Measurements from ENCODE around the gene HNRNPF.

The HNRNPF gene

DNA sequence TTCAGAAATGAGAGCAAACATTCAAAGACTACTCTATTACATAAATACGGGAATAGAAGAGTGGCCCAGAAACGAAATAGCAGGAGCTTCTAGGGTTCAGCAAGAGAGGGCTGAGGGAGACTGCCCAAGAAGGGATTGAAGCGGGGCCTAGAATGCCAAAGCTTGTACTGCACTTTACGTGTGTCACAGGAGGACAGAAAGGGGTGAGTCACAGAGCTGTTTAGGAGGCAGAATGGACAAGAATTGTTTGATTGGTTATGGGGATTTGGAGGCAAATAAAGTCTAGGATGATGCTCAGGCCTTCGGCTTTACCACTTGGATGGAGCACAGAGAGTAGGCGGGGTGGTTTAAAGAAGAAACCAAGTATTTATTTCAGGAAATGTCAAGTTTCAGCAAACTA, 48.9 kb downstream of the HNRNPF start:
- TF ChIP-seq, protein P1, sequence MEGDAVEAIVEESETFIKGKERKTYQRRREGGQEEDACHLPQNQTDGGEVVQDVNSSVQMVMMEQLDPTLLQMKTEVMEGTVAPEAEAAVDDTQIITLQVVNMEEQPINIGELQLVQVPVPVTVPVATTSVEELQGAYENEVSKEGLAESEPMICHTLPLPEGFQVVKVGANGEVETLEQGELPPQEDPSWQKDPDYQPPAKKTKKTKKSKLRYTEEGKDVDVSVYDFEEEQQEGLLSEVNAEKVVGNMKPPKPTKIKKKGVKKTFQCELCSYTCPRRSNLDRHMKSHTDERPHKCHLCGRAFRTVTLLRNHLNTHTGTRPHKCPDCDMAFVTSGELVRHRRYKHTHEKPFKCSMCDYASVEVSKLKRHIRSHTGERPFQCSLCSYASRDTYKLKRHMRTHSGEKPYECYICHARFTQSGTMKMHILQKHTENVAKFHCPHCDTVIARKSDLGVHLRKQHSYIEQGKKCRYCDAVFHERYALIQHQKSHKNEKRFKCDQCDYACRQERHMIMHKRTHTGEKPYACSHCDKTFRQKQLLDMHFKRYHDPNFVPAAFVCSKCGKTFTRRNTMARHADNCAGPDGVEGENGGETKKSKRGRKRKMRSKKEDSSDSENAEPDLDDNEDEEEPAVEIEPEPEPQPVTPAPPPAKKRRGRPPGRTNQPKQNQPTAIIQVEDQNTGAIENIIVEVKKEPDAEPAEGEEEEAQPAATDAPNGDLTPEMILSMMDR (IDR thresholded peaks at IDR 0.05; ENCODE audit: low read depth, low read length), result no peak
- H3K4me3 ChIP-seq (ENCODE audit: low read depth, low read length), result no peak overlapping the region
- DNase-seq (ENCODE audit: low read depth, low spot score), result no peak
- in situ Hi-C loops (cut with HindIII; ENCODE audit: low sequenced_read_pairs), result no loop called here

DNA sequence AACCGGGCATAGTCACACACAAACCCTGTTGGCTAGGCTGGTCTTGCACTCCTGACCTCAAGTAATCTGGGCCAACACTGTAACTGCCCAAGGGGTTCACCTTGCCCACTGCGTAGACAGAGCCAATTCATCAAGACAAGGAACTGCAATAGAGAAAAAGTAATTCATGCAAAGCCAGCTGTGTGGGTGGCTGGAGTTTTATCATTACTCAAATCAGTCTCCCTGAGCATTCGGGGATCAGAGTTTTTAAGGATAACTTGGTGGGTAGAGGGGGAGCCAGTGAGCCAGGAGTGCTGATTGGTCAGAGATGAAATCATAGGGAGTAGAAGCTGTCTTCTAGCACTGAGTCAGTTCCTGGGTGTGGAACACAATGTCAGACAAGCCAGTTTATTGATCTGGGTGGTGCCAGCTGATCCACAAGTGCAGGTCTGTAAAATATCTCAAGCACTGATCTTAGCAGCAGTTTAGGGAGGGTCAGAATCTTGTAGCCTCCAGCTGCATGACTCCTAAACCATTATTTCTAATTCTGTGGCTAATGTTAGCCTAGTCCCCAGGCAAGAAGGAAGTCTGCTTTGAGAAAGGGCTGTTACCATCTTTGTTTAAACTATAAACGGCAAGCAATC, 53.1 kb downstream of the HNRNPF start:
- TF ChIP-seq, protein P1 (IDR thresholded peaks at IDR 0.05; ENCODE audit: low read depth, low read length), result no peak
- no peak for DNase-seq (ENCODE audit: low read depth, low spot score)
- H3K4me3 ChIP-seq (ENCODE audit: low read depth, low read length), result no peak overlapping the region
- in situ Hi-C loops (cut with HindIII; ENCODE audit: low sequenced_read_pairs), result no loop called here

DNA sequence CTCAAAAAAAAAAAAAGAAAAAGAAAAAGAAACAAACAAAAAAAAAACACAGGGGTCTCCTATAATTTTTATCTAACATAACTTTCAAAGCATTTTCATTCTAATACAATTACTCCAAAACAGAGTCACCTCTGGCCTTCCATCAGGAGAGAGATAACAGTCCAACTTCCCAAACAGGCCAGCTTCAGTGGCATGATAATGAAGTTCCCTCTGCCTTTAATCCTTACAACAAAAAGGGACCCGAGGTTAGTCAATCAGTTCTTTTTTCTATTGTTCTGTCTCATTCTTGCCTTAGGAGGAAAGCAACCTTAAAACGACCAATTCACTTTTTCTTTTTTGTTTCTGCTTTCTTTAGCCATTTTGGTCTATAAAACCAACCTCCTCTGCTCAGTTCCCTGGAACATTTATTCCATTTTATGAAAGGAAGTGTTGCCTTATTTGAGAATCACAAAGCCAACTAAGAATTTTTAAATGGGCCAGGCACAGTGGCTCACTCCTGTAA, 54.1 kb downstream of the HNRNPF start:
- TF ChIP-seq, protein P1 (IDR thresholded peaks at IDR 0.05; ENCODE audit: low read depth, low read length), result no peak
- in situ Hi-C loops (cut with HindIII; ENCODE audit: low sequenced_read_pairs), result no loop called here
- no peak for DNase-seq (ENCODE audit: low read depth, low spot score)
- H3K4me3 ChIP-seq (ENCODE audit: low read depth, low read length), result no peak overlapping the region

DNA sequence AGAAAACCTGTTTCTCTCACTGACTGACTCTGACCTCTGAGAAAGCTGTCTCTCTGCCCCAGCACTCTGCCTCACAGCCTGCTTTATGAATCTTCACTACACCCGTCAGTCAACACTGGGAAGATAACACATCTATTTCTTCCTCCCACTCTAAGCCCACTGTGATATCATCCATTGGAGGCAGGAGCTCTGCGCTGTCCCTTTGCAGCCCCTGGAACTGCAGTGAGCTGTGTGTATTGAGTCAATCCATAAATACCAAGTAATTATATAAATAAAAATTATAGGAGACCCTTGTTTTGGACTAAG, 54.7 kb downstream of the HNRNPF start:
- no peak for DNase-seq (ENCODE audit: low read depth, low spot score)
- H3K4me3 ChIP-seq (ENCODE audit: low read depth, low read length), result no peak overlapping the region
- TF ChIP-seq, protein P1 (IDR thresholded peaks at IDR 0.05; ENCODE audit: low read depth, low read length), result no peak
- in situ Hi-C loops (cut with HindIII; ENCODE audit: low sequenced_read_pairs), result no loop called here

DNA sequence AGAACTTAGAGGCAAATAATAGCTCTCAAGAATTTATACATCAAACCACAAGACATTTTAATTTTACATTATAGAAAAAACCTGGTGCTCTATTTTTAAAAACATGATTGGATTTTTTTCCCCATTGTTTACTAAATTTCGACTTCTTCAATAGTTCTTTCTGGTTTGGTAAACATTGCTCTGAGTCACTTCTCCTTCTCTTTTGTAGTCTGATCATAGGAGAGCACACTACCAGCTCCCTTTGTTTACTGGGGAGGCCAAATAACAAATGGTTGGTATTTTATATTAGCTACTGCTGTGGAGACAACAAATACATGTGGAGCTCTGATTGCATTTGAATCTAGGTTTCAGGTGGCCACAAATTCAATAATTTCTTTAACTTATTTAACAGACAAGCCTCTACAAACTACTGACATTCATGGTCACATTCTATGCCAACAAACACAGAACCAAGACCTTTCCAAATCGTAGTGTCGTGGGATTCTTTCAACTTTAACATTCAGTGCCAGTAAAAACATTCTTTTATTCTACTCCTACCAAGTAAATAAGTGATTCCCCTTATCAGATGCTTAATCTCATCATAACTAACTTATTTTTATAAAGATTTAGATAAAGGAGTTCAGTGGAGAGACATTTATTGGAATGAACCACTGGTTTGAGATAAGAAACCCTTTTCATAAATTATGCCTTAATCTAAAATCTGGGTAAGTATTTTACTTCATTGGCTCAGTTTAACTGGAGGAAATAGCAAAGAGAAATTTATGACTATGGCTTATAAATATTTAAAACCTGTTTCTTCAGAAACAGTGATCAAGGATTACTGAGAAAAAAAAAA, 55.3 kb downstream of the HNRNPF start:
- TF ChIP-seq, protein P1 (IDR thresholded peaks at IDR 0.05; ENCODE audit: low read depth, low read length), result no peak
- in situ Hi-C loops (cut with HindIII; ENCODE audit: low sequenced_read_pairs), result no loop called here
- H3K4me3 ChIP-seq (ENCODE audit: low read depth, low read length), result no peak overlapping the region
- DNase-seq (ENCODE audit: low read depth, low spot score), result no peak

DNA sequence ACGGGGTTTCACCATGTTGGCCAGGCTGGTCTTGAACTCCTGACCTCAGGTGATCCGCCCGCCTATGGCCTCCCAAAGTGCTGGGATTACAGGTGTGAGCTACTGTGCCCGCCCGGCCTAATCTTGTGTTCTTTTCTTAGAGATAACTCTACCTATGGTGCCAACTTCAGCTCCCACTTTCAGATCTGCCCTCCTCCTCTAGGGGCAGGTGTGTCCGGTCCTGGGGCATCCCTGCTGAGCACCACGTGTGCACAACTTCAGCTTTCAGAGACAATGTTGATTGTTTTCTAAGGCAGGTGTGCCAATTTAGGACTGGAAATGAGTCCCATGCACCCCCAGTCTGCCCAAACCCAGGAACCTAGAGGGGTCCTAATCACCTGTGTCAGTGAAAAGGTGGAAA, 56.0 kb downstream of the HNRNPF start:
- in situ Hi-C loops (cut with HindIII; ENCODE audit: low sequenced_read_pairs), result no loop called here
- DNase-seq (ENCODE audit: low read depth, low spot score), result no peak
- TF ChIP-seq, protein P1 (IDR thresholded peaks at IDR 0.05; ENCODE audit: low read depth, low read length), result no peak
- H3K4me3 ChIP-seq (ENCODE audit: low read depth, low read length), result no peak overlapping the region
